H9 (cell line): ENCODE measurements around the gene MRPL51. TPM values are rescaled to one million over a fixed set of nuclear protein-coding genes. Genes with fewer than 3 reads are reported as not detected.

Experiments used
- DNase-seq: peaks from one replicate; pipeline ENCODE4 v3.0.0-alpha.2; 2017
- H2AFZ ChIP-seq: one replicate; pipeline ENCODE4 v1.6.1; 2013; ENCODE audit warnings: mild to moderate bottlenecking, low read length, control low read depth, moderate library complexity
- H2AK5ac ChIP-seq: 2 replicates; pipeline ENCODE4 v1.6.1; 2013; ENCODE audit warnings: low read length, control low read depth, mixed read lengths; ENCODE audit not compliant: insufficient read length
- H2BK120ac ChIP-seq: one replicate; pipeline ENCODE4 v1.6.1; 2013; ENCODE audit warnings: low read depth, mild to moderate bottlenecking, low read length, control low read depth, inconsistent platforms; ENCODE audit not compliant: poor library complexity, severe bottlenecking
- H2BK12ac ChIP-seq: 2 replicates; pipeline ENCODE4 v1.6.1; 2013; ENCODE audit warnings: low read length, control low read depth, mixed read lengths, low read depth; ENCODE audit not compliant: insufficient read length
- H2BK15ac ChIP-seq: 2 replicates; pipeline ENCODE4 v1.6.1; 2013; ENCODE audit warnings: low read depth, low read length, control low read depth
- H2BK20ac ChIP-seq: one replicate; pipeline ENCODE4 v1.6.1; 2013; ENCODE audit warnings: low read depth, mild to moderate bottlenecking, low read length, control low read depth, inconsistent platforms; ENCODE audit not compliant: poor library complexity, severe bottlenecking
- H2BK5ac ChIP-seq: 2 replicates; pipeline ENCODE4 v1.6.1; 2013; ENCODE audit warnings: low read length, control low read depth, mixed read lengths; ENCODE audit not compliant: insufficient read length
- H3K14ac ChIP-seq: 2 replicates; pipeline ENCODE4 v1.6.1; 2013; ENCODE audit warnings: low read length, control low read depth; ENCODE audit not compliant: insufficient read depth
- H3K18ac ChIP-seq: 2 replicates; pipeline ENCODE4 v1.6.1; 2013; ENCODE audit warnings: low read depth, mild to moderate bottlenecking, mixed read lengths, low read length, control low read depth; ENCODE audit not compliant: insufficient read length
- H3K23ac ChIP-seq: 2 replicates; pipeline ENCODE4 v1.6.1; 2013; ENCODE audit warnings: low read length, control low read depth, mixed read lengths, low read depth; ENCODE audit not compliant: insufficient read length
- H3K23me2 ChIP-seq: 2 replicates; pipeline ENCODE4 v1.6.1; 2013; ENCODE audit warnings: low read depth, mild to moderate bottlenecking, mixed read lengths, low read length, control low read depth; ENCODE audit not compliant: insufficient read length, poor library complexity, severe bottlenecking
- H3K27ac ChIP-seq: 2 replicates; pipeline ENCODE4 v1.5.1; 2013; ENCODE audit warnings: low read length, control low read depth, mixed read lengths, low read depth; ENCODE audit not compliant: insufficient read length
- H3K27me3 ChIP-seq: 2 replicates; pipeline ENCODE4 v1.6.1; 2013; ENCODE audit warnings: low read length, control low read depth, inconsistent platforms; ENCODE audit not compliant: insufficient read depth
- H3K4ac ChIP-seq: 2 replicates; pipeline ENCODE4 v1.6.1; 2013; ENCODE audit warnings: low read depth, mild to moderate bottlenecking, control low read depth, inconsistent platforms, low read length, moderate library complexity
- H3K4me1 ChIP-seq: 2 replicates; pipeline ENCODE4 v1.6.1; 2013; ENCODE audit warnings: low read length, control low read depth, inconsistent platforms; ENCODE audit not compliant: insufficient read depth
- H3K4me2 ChIP-seq: 2 replicates; pipeline ENCODE4 v1.6.1; 2013; ENCODE audit warnings: low read length, control low read depth, mixed read lengths; ENCODE audit not compliant: insufficient read length, insufficient read depth
- H3K56ac ChIP-seq: 2 replicates; pipeline ENCODE4 v1.6.1; 2013; ENCODE audit warnings: low read depth, mild to moderate bottlenecking, mixed read lengths, low read length, control low read depth; ENCODE audit not compliant: insufficient read length
- H3K79me1 ChIP-seq: 2 replicates; pipeline ENCODE4 v1.6.1; 2013; ENCODE audit warnings: low read depth, mild to moderate bottlenecking, moderate library complexity, low read length, control low read depth, inconsistent platforms; ENCODE audit not compliant: insufficient read depth, poor library complexity, severe bottlenecking
- H3K79me2 ChIP-seq: 2 replicates; pipeline ENCODE4 v1.6.1; 2013; ENCODE audit warnings: low read length, control low read depth, inconsistent platforms; ENCODE audit not compliant: insufficient read depth
- H3K9ac ChIP-seq: 2 replicates; pipeline ENCODE4 v1.6.1; 2013; ENCODE audit warnings: low read length, control low read depth, mixed read lengths; ENCODE audit not compliant: insufficient read length; ENCODE audit errors: extremely low read depth
- H3K9me3 ChIP-seq: one replicate; pipeline ENCODE4 v1.6.1; 2013; ENCODE audit warnings: low read depth, low read length, inconsistent platforms; ENCODE audit not compliant: control insufficient read depth
- H3T11ph ChIP-seq: one replicate; pipeline ENCODE4 v1.6.1; 2013; ENCODE audit warnings: mild to moderate bottlenecking, low read length, control low read depth, inconsistent platforms
- H4K20me1 ChIP-seq: one replicate; pipeline ENCODE4 v1.6.1; 2013; ENCODE audit not compliant: control insufficient read depth, insufficient read length, insufficient read depth
- H4K5ac ChIP-seq: 2 replicates; pipeline ENCODE4 v1.6.1; 2013; ENCODE audit warnings: low read depth, mild to moderate bottlenecking, mixed read lengths, low read length, control low read depth; ENCODE audit not compliant: insufficient read length
- H4K8ac ChIP-seq: replicated peaks from 2 replicates; pipeline ENCODE4 v1.6.1; 2013; ENCODE audit warnings: low read length, control low read depth, mixed read lengths, low read depth; ENCODE audit not compliant: insufficient read length
- H4K91ac ChIP-seq: 2 replicates; pipeline ENCODE4 v1.6.1; 2013; ENCODE audit warnings: low read depth, mild to moderate bottlenecking, moderate library complexity, mixed read lengths, low read length, control low read depth; ENCODE audit not compliant: insufficient read length
- H3K27ac Mint-ChIP-seq, 3 experiments: 2 replicates in 2 of 3; 3 replicates in 1 of 3; pipeline ENCODE4 v1.8.0; 2020 to 2021; ENCODE audit warnings: mixed read lengths in 3 of 3, mild to moderate bottlenecking in 1 of 3, moderate library complexity in 1 of 3
- H3K27me3 Mint-ChIP-seq: 2 replicates; pipeline ENCODE4 v1.8.0; 2021; ENCODE audit warnings: low read depth, mild to moderate bottlenecking, moderate library complexity, mixed read lengths
- H3K36me3 Mint-ChIP-seq, 3 experiments: 2 replicates in 2 of 3; 3 replicates in 1 of 3; pipeline ENCODE4 v1.8.0; 2020 to 2021; ENCODE audit warnings: low read depth in 3 of 3, mixed read lengths in 3 of 3; ENCODE audit not compliant: insufficient read depth in 1 of 3
- H3K4me1 Mint-ChIP-seq, 2 experiments: 2 replicates each; pipeline ENCODE4 v1.8.0; 2020; ENCODE audit warnings: mixed read lengths in 2 of 2
- H3K4me3 Mint-ChIP-seq, 2 experiments: 2 replicates in 1 of 2; 3 replicates in 1 of 2; pipeline ENCODE4 v1.8.0; 2020 to 2021; ENCODE audit warnings: mild to moderate bottlenecking in 2 of 2, mixed read lengths in 2 of 2, moderate library complexity in 1 of 2
- H3K9me3 Mint-ChIP-seq, 2 experiments: 2 replicates in 1 of 2; 3 replicates in 1 of 2; pipeline ENCODE4 v1.8.0; 2020; ENCODE audit warnings: mild to moderate bottlenecking in 2 of 2, mixed read lengths in 2 of 2, moderate library complexity in 1 of 2
- CTCF ChIP-seq: fragments of 200-600 bp; sonication (generic); conservative IDR thresholded peaks from 3 replicates; pipeline ENCODE4 v1.8.0; 2021; ENCODE audit warnings: antibody characterized with exemption, mild to moderate bottlenecking
- WGBS: extraction: QIAGEN DNeasy Blood & Tissue Kit; methylation state at CpG from one replicate; pipeline ENCODE4 v1.1.7; 2013; ENCODE audit warnings: missing lambda C conversion rate, low lambda C conversion rate, mixed read lengths; ENCODE audit not compliant: insufficient read length; ENCODE audit errors: extremely low coverage; 5-methylcytosine and 5-hydroxymethylcytosine counted together
- total RNA-seq: library from RNA; stranded (reverse); gene quantifications from 2 replicates; pipeline ENCODE4 v1.2.1, GENCODE V29; 2021

MRPL51 gene
- total RNA-seq, 1 experiment from 2014 or later, result 329 TPM

DNA sequence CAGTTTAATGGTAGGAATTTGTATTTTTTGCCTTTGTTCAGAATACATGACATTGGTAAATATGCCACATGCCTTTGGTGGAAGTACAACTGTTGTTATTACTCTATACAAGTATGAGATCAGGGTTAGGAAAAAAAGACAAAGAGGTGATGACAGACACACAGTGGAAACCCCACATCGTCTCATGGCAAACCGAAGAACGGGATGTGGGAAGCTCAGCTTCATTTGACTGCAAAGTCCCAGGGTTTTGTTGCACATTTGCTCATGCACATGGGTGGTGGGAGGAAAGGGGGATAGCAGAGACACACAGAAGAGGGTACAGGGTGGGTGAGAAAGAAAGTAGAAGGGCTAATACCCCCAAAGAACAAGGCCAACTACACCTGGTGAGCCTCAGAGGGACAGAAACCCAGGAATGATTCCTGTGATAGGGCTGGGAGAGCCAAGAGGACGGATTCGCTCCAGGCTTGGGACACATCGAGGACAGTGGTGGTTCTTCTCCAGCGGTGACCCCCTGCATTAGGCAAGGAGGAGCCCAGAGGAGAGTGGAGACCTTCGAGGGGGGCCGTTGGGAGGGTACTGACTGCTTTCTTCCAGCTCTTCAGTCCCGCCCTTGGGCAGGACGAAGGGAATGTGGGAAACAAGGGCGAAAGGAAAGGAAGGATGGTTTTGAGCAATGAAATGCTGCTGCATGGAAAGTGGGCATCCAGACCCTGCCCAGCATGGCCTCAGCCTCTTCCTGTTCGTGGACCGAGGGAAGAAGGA is 30.6 kb downstream of the MRPL51 start:
- no peak for TF ChIP-seq CTCF
- no peak overlapping the region for H2BK12ac ChIP-seq
- H3K4ac ChIP-seq, result no peak overlapping the region
- H3K9ac ChIP-seq, result no peak overlapping the region
- no peaks in the 10 kb centered on the region for H3K79me2 ChIP-seq
- no peak overlapping the region for H2AK5ac ChIP-seq
- H3K4me3 Mint-ChIP-seq, result no peak overlapping the region; a peak in 1 of 5 replicates
- H2BK120ac ChIP-seq, result no peak overlapping the region
- peak overlapping the region in 1 of 3 experiments; percentile 16; a peak in 1 of 7 replicates for H3K27ac Mint-ChIP-seq
- no peak overlapping the region for H3K27ac ChIP-seq
- no peaks in the 10 kb centered on the region for H3K4me1 ChIP-seq
- no peak for DNase-seq
- no peak overlapping the region for H2AFZ ChIP-seq
- no peak overlapping the region for H2BK15ac ChIP-seq
- H3K27me3 ChIP-seq, result no peaks in the 10 kb centered on the region
- H4K91ac ChIP-seq, result no peak overlapping the region
- no peak overlapping the region for H4K5ac ChIP-seq
- H3K9me3 Mint-ChIP-seq, result no peaks in the 10 kb centered on the region
- H4K20me1 ChIP-seq, result no peaks in the 10 kb centered on the region
- H3T11ph ChIP-seq, result no peak overlapping the region
- WGBS, result no CpG with 5 or more reads among the region's 14 CpGs
- H3K56ac ChIP-seq, result no peak overlapping the region
- no peak overlapping the region for H3K18ac ChIP-seq
- no peak overlapping the region for H4K8ac ChIP-seq
- peaks cover 32 to 74% (median 59%) of the 10 kb centered on the region in 3 experiments for H3K36me3 Mint-ChIP-seq
- H3K4me2 ChIP-seq, result no peak overlapping the region
- no peak overlapping the region for H2BK20ac ChIP-seq
- no peaks in the 10 kb centered on the region for H3K27me3 Mint-ChIP-seq
- H3K23ac ChIP-seq, result no peak overlapping the region
- H3K79me1 ChIP-seq, result no peaks in the 10 kb centered on the region
- no peak overlapping the region for H3K14ac ChIP-seq
- H2BK5ac ChIP-seq, result no peak overlapping the region
- H3K23me2 ChIP-seq, result no peaks in the 10 kb centered on the region
- peaks cover 0 to 14% of the 10 kb centered on the region in 2 experiments for H3K4me1 Mint-ChIP-seq
- no peaks in the 10 kb centered on the region for H3K9me3 ChIP-seq
